GM18526 (cell line): ENCODE data around the gene TMEM43.

Source experiments
- POLR2A ChIP-seq: IDR thresholded peaks from 3 replicates; pipeline ENCODE4 v1.6.1; 2011; ENCODE audit not compliant: insufficient read length; ENCODE audit errors: extremely low read depth

Gene TMEM43

GRCh38 chr3:14175383-14176037 lies 50.7 kb downstream of the TMEM43 start:
- no peak for TF ChIP-seq POLR2A

GRCh38 chr3:14177580-14178246 lies 52.9 kb downstream of the TMEM43 start:
- TF ChIP-seq POLR2A = no peak

- TF ChIP-seq POLR2A = peak; percentile 87
These were observed 53.6 kb downstream of the TMEM43 start, which contains the start of the genes LSM3 and XPC for GRCh38 chr3:14178247-14179113. Gene LSM3 (plus strand): TSS chr3:14178817. CDS start chr3:14178861, 44 bp downstream. Gene XPC (minus strand): TSS chr3:14178601. CDS start chr3:14178568, 33 bp downstream.

GRCh38 chr3:14179114-14179465 lies 54.2 kb downstream of the TMEM43 start:
- TF ChIP-seq POLR2A = no peak

GRCh38 chr3:14179795-14180194 lies 54.9 kb downstream of the TMEM43 start:
- TF ChIP-seq POLR2A = no peak

GRCh38 chr3:14181253-14181652 lies 56.4 kb downstream of the TMEM43 start:
- TF ChIP-seq POLR2A = no peak

GRCh38 chr3:14183015-14183577 lies 58.2 kb downstream of the TMEM43 start:
- TF ChIP-seq POLR2A = no peak

GRCh38 chr3:14186854-14187458 lies 62.1 kb downstream of the TMEM43 start:
- TF ChIP-seq POLR2A = no peak

GRCh38 chr3:14188041-14188754 lies 63.3 kb downstream of the TMEM43 start:
- no peak for TF ChIP-seq POLR2A
